ENCODE measurements around the gene CXorf58. TPM values are rescaled to one million over a fixed set of nuclear protein-coding genes. Genes with fewer than 3 reads are reported as not detected.

Gene CXorf58
- total and polyA plus RNA-seq, 2 of the 4 experiments (the other 2 are of a cell fraction) = not detected

DNA sequence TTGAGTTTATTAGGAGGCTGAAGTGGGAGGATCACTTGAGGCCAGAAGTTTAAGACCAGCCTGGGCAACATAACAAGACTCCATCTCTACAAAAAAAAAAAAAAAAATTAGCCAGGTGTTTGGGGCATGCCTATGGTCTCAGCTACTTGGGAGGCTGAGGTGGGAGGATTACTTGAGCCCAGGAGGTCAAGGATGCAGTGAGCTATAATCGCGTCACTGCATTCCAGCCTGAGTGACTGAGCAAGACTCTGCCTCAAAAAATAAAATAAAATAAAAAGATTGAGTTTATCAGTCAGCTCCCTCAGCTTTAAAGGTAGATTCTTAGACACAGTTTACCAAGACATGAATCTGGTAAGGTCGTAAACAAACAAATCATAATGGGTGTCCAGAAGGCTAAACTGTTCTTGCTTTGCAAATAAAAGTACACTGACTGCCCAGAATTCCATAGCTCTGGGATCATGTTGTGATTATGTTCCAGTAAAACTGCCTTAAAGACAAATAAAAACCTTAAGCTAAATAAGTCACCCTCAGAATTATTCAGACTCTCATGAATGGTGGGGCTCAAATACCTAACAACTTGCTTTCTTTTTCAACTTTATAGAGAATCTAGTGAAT lies 18.8 kb upstream of the CXorf58 start:
- H3K27me3 ChIP-seq (ENCODE audit: control insufficient read depth, insufficient read depth, low read length) = no peaks in the 10 kb centered on the region
- H2BK120ac ChIP-seq (ENCODE audit: low read depth, low read length) = no peak overlapping the region
- H3K4me3 ChIP-seq (ENCODE audit: insufficient read depth, low read depth, low read length) = no peak overlapping the region
- dilution Hi-C loops (cut with HindIII; ENCODE audit: low sequenced_read_pairs, unreplicated experiment) = no loop called here
- H3K4ac ChIP-seq (ENCODE audit: low read depth, low read length) = no peak overlapping the region
- no peaks in the 10 kb centered on the region for H3K9me1 ChIP-seq (ENCODE audit: insufficient read depth, low read length)
- no peak overlapping the region for H3K14ac ChIP-seq (replicated peaks; ENCODE audit: low read depth, low read length)
- H3K9ac ChIP-seq (ENCODE audit: low read depth, low read length) = no peak overlapping the region
- no peak for TF ChIP-seq RFX5 (IDR thresholded peaks at IDR 0.05; ENCODE audit: low read depth, low read length)
- TF ChIP-seq FOS (IDR thresholded peaks at IDR 0.05; ENCODE audit: low read depth, low read length) = no peak
- no peak for TF ChIP-seq RCOR1 (IDR thresholded peaks at IDR 0.05; ENCODE audit: insufficient replicate concordance, low read length)
- TF ChIP-seq CEBPB (IDR thresholded peaks at IDR 0.05; ENCODE audit: low read depth, low read length) = no peak
- TF ChIP-seq MXI1 (IDR thresholded peaks at IDR 0.05; ENCODE audit: borderline replicate concordance, low read depth, low read length) = no peak
- no peak for TF ChIP-seq POLR2A (IDR thresholded peaks at IDR 0.05; ENCODE audit: low read depth, low read length)
- no peak for TF ChIP-seq CHD1 (IDR thresholded peaks at IDR 0.05; ENCODE audit: low read depth, low read length)
- no peak for TF ChIP-seq MAFK (IDR thresholded peaks at IDR 0.05; ENCODE audit: low read depth, low read length)
- TF ChIP-seq SMC3 (IDR thresholded peaks at IDR 0.05; ENCODE audit: low read depth, low read length) = no peak
- TF ChIP-seq BHLHE40 (IDR thresholded peaks at IDR 0.05; ENCODE audit: low read depth, low read length) = no peak
- TF ChIP-seq, protein P1, sequence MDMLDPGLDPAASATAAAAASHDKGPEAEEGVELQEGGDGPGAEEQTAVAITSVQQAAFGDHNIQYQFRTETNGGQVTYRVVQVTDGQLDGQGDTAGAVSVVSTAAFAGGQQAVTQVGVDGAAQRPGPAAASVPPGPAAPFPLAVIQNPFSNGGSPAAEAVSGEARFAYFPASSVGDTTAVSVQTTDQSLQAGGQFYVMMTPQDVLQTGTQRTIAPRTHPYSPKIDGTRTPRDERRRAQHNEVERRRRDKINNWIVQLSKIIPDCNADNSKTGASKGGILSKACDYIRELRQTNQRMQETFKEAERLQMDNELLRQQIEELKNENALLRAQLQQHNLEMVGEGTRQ (IDR thresholded peaks at IDR 0.05; ENCODE audit: low read depth, low read length) = no peak
- TF ChIP-seq, protein P2, sequence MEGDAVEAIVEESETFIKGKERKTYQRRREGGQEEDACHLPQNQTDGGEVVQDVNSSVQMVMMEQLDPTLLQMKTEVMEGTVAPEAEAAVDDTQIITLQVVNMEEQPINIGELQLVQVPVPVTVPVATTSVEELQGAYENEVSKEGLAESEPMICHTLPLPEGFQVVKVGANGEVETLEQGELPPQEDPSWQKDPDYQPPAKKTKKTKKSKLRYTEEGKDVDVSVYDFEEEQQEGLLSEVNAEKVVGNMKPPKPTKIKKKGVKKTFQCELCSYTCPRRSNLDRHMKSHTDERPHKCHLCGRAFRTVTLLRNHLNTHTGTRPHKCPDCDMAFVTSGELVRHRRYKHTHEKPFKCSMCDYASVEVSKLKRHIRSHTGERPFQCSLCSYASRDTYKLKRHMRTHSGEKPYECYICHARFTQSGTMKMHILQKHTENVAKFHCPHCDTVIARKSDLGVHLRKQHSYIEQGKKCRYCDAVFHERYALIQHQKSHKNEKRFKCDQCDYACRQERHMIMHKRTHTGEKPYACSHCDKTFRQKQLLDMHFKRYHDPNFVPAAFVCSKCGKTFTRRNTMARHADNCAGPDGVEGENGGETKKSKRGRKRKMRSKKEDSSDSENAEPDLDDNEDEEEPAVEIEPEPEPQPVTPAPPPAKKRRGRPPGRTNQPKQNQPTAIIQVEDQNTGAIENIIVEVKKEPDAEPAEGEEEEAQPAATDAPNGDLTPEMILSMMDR (conservative IDR thresholded peaks at IDR 0.05; ENCODE audit: low read depth, low read length) = no peak
- TF ChIP-seq, protein P3, sequence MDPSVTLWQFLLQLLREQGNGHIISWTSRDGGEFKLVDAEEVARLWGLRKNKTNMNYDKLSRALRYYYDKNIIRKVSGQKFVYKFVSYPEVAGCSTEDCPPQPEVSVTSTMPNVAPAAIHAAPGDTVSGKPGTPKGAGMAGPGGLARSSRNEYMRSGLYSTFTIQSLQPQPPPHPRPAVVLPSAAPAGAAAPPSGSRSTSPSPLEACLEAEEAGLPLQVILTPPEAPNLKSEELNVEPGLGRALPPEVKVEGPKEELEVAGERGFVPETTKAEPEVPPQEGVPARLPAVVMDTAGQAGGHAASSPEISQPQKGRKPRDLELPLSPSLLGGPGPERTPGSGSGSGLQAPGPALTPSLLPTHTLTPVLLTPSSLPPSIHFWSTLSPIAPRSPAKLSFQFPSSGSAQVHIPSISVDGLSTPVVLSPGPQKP (IDR thresholded peaks at IDR 0.05; ENCODE audit: borderline replicate concordance, low read depth, low read length) = no peak
- TF ChIP-seq MAZ (IDR thresholded peaks at IDR 0.05; ENCODE audit: borderline replicate concordance, low read depth, low read length) = no peak
- no peak for TF ChIP-seq NFE2L2 (IDR thresholded peaks at IDR 0.05; ENCODE audit: low read depth, low read length)
- no peak overlapping the region for H2AK9ac ChIP-seq (replicated peaks; ENCODE audit: low read depth, low read length, poor library complexity)
- in situ Hi-C loops (cut with MboI; ENCODE audit: low sequenced_read_pairs) = no loop called here
- peak; percentile 76 for ATAC-seq (ENCODE audit: low read depth)
- no peak overlapping the region for H2BK20ac ChIP-seq (ENCODE audit: low read depth, low read length)
- H3K79me1 ChIP-seq (ENCODE audit: low read depth in 1 of 2, low read length in 2 of 2) = no peaks in the 10 kb centered on the region
- no TSS peak for BruUV-seq (replicated peaks)
- no peak overlapping the region for H3K56ac ChIP-seq (ENCODE audit: extremely low read depth, insufficient read depth, low read length)
- H2AFZ ChIP-seq (replicated peaks; ENCODE audit: low read length, poor library complexity) = no peak overlapping the region
- no peaks in the 10 kb centered on the region for H3K4me1 ChIP-seq (ENCODE audit: control insufficient read depth, insufficient read depth, low read length)
- H4K8ac ChIP-seq (ENCODE audit: low read depth in 2 of 2, low read length in 2 of 2) = no peak overlapping the region
- H4K91ac ChIP-seq (ENCODE audit: insufficient read depth, low read depth, low read length) = no peak overlapping the region
- no peak overlapping the region for H2AK5ac ChIP-seq (ENCODE audit: low read depth, low read length)
- H3K23ac ChIP-seq (ENCODE audit: low read depth, low read length) = no peak overlapping the region
- CTCF ChIA-PET = interaction anchor here (1.4 to 2.1 kb wide), 2 partner anchors 13 to 170 kb away, joined by 4 to 11 read pairs; no protein-coding TSS in a partner anchor
- no peak overlapping the region for H3K27ac ChIP-seq (ENCODE audit: insufficient read depth, low read length)
- DNase-seq = peak; percentile 42
- no CpG with 5 or more reads among the region's 3 CpGs for WGBS, 2 experiments (ENCODE audit: extremely low coverage in 2 of 2, insufficient read length in 1 of 2)
- peak overlapping the region; percentile 12 for H2BK5ac ChIP-seq (ENCODE audit: low read depth, low read length, poor library complexity, severe bottlenecking)
- intact Hi-C loops (cut with micrococcal nuclease) = no loop called here
- H2BK15ac ChIP-seq (ENCODE audit: low read depth, low read length) = no peak overlapping the region
- H3K9me3 ChIP-seq (ENCODE audit: control insufficient read depth, insufficient read depth, low read length) = no peaks in the 10 kb centered on the region
- H3K18ac ChIP-seq (ENCODE audit: low read depth, low read length) = peak overlapping the region; percentile 52; the same call in 1 of the 2 replicates
- POLR2A ChIA-PET (ENCODE audit: unreplicated experiment) = no interaction called here
- H4K5ac ChIP-seq (ENCODE audit: low read depth, low read length) = no peak overlapping the region
- no peaks in the 10 kb centered on the region for H4K20me1 ChIP-seq (ENCODE audit: insufficient read depth, low read length)
- H3K4me2 ChIP-seq (ENCODE audit: low read depth, low read length) = no peak overlapping the region; the same call in 1 of the 2 replicates
- no peaks in the 10 kb centered on the region for H3K36me3 ChIP-seq (ENCODE audit: control insufficient read depth, insufficient read depth, low read length)

Data from IMR-90 (cell line).